WTC11 (cell line): Measurements from ENCODE around the gene RYR3. TPM values are rescaled to one million over a fixed set of nuclear protein-coding genes. Genes with fewer than 3 reads are reported as not detected.

Experiments
- ATAC-seq: fragments of 200-7000 bp; cut with Tn5 transposase; 2 replicates; pipeline ENCODE4 v1.10.0; 2021; ENCODE audit warnings: mild to moderate bottlenecking, moderate library complexity
- CTCF ChIA-PET: fragments of 300-600 bp; sonication (Branson Sonifier 250); formaldehyde crosslinking; loops from one replicate; lab custom pipeline; 2021; ENCODE audit warnings: antibody characterized with exemption; lab: Charles Lee
- POLR2A ChIA-PET: fragments of 350-600 bp; sonication (Branson Sonifier 250); formaldehyde crosslinking; loops from one replicate; lab custom pipeline; 2021; ENCODE audit warnings: antibody characterized with exemption; lab: Charles Lee
- DNase-seq: peaks from one replicate; pipeline ENCODE4 v3.0.0; 2021; ENCODE audit warnings: low spot score
- H3K27ac Mint-ChIP-seq: 2 replicates; pipeline ENCODE4 v1.8.0; 2021; ENCODE audit warnings: mixed read lengths
- H3K27me3 Mint-ChIP-seq: 2 replicates; pipeline ENCODE4 v1.8.0; 2021; ENCODE audit warnings: low read depth, mild to moderate bottlenecking, moderate library complexity, mixed read lengths
- H3K36me3 Mint-ChIP-seq: 2 replicates; pipeline ENCODE4 v1.8.0; 2021; ENCODE audit warnings: mixed read lengths
- H3K4me1 Mint-ChIP-seq: 2 replicates; pipeline ENCODE4 v1.8.0; 2022; ENCODE audit warnings: mixed read lengths
- H3K4me3 Mint-ChIP-seq: 2 replicates; pipeline ENCODE4 v1.8.0; 2021; ENCODE audit warnings: mild to moderate bottlenecking, moderate library complexity, mixed read lengths
- H3K9me3 Mint-ChIP-seq: 2 replicates; pipeline ENCODE4 v1.8.0; 2021; ENCODE audit warnings: mixed read lengths
- AR ChIP-seq: fragments of 250-450 bp; sonication (Bioruptor Pico); IDR thresholded peaks from 2 replicates; pipeline ENCODE4 v1.9.0; 2021; ENCODE audit warnings: mild to moderate bottlenecking
- CDX4 ChIP-seq: fragments of 250-450 bp; sonication (Bioruptor Pico); IDR thresholded peaks from 2 replicates; pipeline ENCODE4 v1.9.0; 2021; ENCODE audit warnings: moderate library complexity, mild to moderate bottlenecking, inconsistent platforms, borderline replicate concordance
- CREB1 ChIP-seq: sonication (generic); formaldehyde crosslinking; IDR thresholded peaks from 2 replicates; pipeline ENCODE4 v1.8.0; 2023; ENCODE audit warnings: mild to moderate bottlenecking, missing genetic modification reagents
- CREM ChIP-seq: sonication (generic); formaldehyde crosslinking; IDR thresholded peaks from 2 replicates; pipeline ENCODE4 v1.8.1; 2022; ENCODE audit warnings: mild to moderate bottlenecking, missing genetic modification reagents, moderate library complexity
- CTCF ChIP-seq: fragments of 200-600 bp; IDR thresholded peaks from 2 replicates; pipeline ENCODE4 v1.8.0; 2022; ENCODE audit warnings: antibody characterized with exemption
- E2F1 ChIP-seq: sonication (generic); formaldehyde crosslinking; IDR thresholded peaks from 2 replicates; pipeline ENCODE4 v1.8.0; 2022; ENCODE audit warnings: mild to moderate bottlenecking, missing genetic modification reagents
- EMX1 ChIP-seq: fragments of 250-450 bp; sonication (Bioruptor Pico); IDR thresholded peaks from 2 replicates; pipeline ENCODE4 v1.8.0; 2021; ENCODE audit warnings: mild to moderate bottlenecking
- GTF2I ChIP-seq: fragments of 250-450 bp; sonication (Bioruptor Pico); conservative IDR thresholded peaks from 2 replicates; pipeline ENCODE4 v1.4.0; 2021; ENCODE audit warnings: mild to moderate bottlenecking
- IRF2 ChIP-seq: sonication (generic); formaldehyde crosslinking; IDR thresholded peaks from 2 replicates; pipeline ENCODE4 v1.8.0; 2022; ENCODE audit warnings: low read depth, missing genetic modification reagents, borderline replicate concordance
- JUN ChIP-seq: sonication (generic); formaldehyde crosslinking; IDR thresholded peaks from 2 replicates; pipeline ENCODE4 v1.8.0; 2023; ENCODE audit warnings: mild to moderate bottlenecking, missing genetic modification reagents
- KAT7 ChIP-seq: sonication (generic); formaldehyde crosslinking; IDR thresholded peaks from 2 replicates; pipeline ENCODE4 v1.8.1; 2023; ENCODE audit warnings: missing genetic modification reagents, mild to moderate bottlenecking, borderline replicate concordance
- MAX ChIP-seq: sonication (generic); formaldehyde crosslinking; IDR thresholded peaks from 2 replicates; pipeline ENCODE4 v1.8.0; 2022; ENCODE audit warnings: mild to moderate bottlenecking, missing genetic modification reagents
- MXD4 ChIP-seq: fragments of 250-450 bp; sonication (Bioruptor Pico); IDR thresholded peaks from 2 replicates; pipeline ENCODE4 v1.8.0; 2021; ENCODE audit warnings: mild to moderate bottlenecking, moderate library complexity, borderline replicate concordance
- NFE2L1 ChIP-seq: sonication (generic); formaldehyde crosslinking; IDR thresholded peaks from 2 replicates; pipeline ENCODE4 v1.8.1; 2023; ENCODE audit warnings: missing genetic modification reagents
- PRRX2 ChIP-seq: fragments of 250-450 bp; sonication (Bioruptor Pico); IDR thresholded peaks from 2 replicates; pipeline ENCODE4 v1.8.0; 2021; ENCODE audit warnings: mild to moderate bottlenecking
- RELA ChIP-seq: sonication (generic); formaldehyde crosslinking; IDR thresholded peaks from 2 replicates; pipeline ENCODE4 v1.8.1; 2022; ENCODE audit warnings: missing genetic modification reagents, mild to moderate bottlenecking, borderline replicate concordance
- SOX15 ChIP-seq: fragments of 250-450 bp; sonication (Bioruptor Pico); IDR thresholded peaks from 2 replicates; pipeline ENCODE4 v1.9.0; 2021; ENCODE audit warnings: mild to moderate bottlenecking
- STAT6 ChIP-seq: sonication (generic); formaldehyde crosslinking; conservative IDR thresholded peaks from 2 replicates; pipeline ENCODE4 v1.8.1; 2023; ENCODE audit warnings: mild to moderate bottlenecking, low read depth, missing genetic modification reagents, moderate library complexity
- ZNF263 ChIP-seq: sonication (generic); formaldehyde crosslinking; IDR thresholded peaks from 2 replicates; pipeline ENCODE4 v1.8.1; 2022; ENCODE audit warnings: low read depth, mild to moderate bottlenecking, moderate library complexity, missing genetic modification reagents
- ZNF423 ChIP-seq: fragments of 250-450 bp; sonication (Bioruptor Pico); IDR thresholded peaks from 2 replicates; pipeline ENCODE4 v2.1.2; 2022; ENCODE audit warnings: mild to moderate bottlenecking, moderate library complexity
- total RNA-seq: library from RNA; stranded (reverse); gene quantifications from 3 replicates; pipeline ENCODE4 v1.2.3, GENCODE V29; 2021

Gene RYR3
- total RNA-seq, 1 experiment from 2014 or later: 1.4 TPM

GRCh38 chr15:33517944-33518343 is 207.2 kb downstream of the RYR3 start:
- no peaks in the 10 kb centered on the region for H3K36me3 Mint-ChIP-seq
- CTCF ChIA-PET: interaction anchor here (1.3 kb wide), 1 partner anchor 225 kb away, joined by 3 read pairs; no protein-coding TSS in a partner anchor
- no peak overlapping the region for H3K4me3 Mint-ChIP-seq
- DNase-seq: no peak
- no peak for ATAC-seq
- H3K27ac Mint-ChIP-seq: no peak overlapping the region
- POLR2A ChIA-PET: interaction anchor here (0.5 kb wide), 1 partner anchor 49 kb away, joined by 3 read pairs; no protein-coding TSS in a partner anchor
- H3K9me3 Mint-ChIP-seq: peaks cover 2% of the 10 kb centered on the region
- H3K4me1 Mint-ChIP-seq: no peaks in the 10 kb centered on the region
- TF ChIP-seq IRF2 (CRISPR knock-in tag): no peak
- H3K27me3 Mint-ChIP-seq: no peaks in the 10 kb centered on the region

GRCh38 chr15:33518421-33518820 is 207.7 kb downstream of the RYR3 start:
- DNase-seq (no peak), ATAC-seq (no peak)
- no peak overlapping the region for H3K4me3 Mint-ChIP-seq
- no peaks in the 10 kb centered on the region for H3K4me1 Mint-ChIP-seq
- no peaks in the 10 kb centered on the region for H3K27me3 Mint-ChIP-seq
- TF ChIP-seq CREB1 (no peak), SOX15 (CRISPR knock-in tag) (no peak), CTCF (no peak), CREM (CRISPR knock-in tag) (no peak), RELA (CRISPR knock-in tag) (no peak)
- peaks cover 2% of the 10 kb centered on the region; the same call in 1 of the 2 replicates for H3K36me3 Mint-ChIP-seq
- H3K9me3 Mint-ChIP-seq: peaks cover 6% of the 10 kb centered on the region
- no peak overlapping the region for H3K27ac Mint-ChIP-seq
- CTCF ChIA-PET: interaction anchor here (0.6 to 1.3 kb wide), 2 partner anchors 14 to 226 kb away, joined by 3 read pairs; no protein-coding TSS in a partner anchor
- POLR2A ChIA-PET: interaction anchor here (0.5 kb wide), 1 partner anchor 49 kb away, joined by 3 read pairs; no protein-coding TSS in a partner anchor

- no peak overlapping the region for H3K27ac Mint-ChIP-seq
- POLR2A ChIA-PET: no interaction called here
These were observed 213.5 kb downstream of the RYR3 start for GRCh38 chr15:33524274-33524673.

More at GRCh38 chr15:33524274-33524673, 213.5 kb downstream of the RYR3 start:
- no peak for DNase-seq
- CTCF ChIA-PET: no interaction called here
- H3K36me3 Mint-ChIP-seq: peaks cover 2% of the 10 kb centered on the region; the same call in 1 of the 2 replicates
- no peak overlapping the region for H3K4me3 Mint-ChIP-seq
- H3K27me3 Mint-ChIP-seq: no peaks in the 10 kb centered on the region
- H3K9me3 Mint-ChIP-seq: peaks cover 6% of the 10 kb centered on the region
- no peak for TF ChIP-seq AR
- no peak for TF ChIP-seq E2F1 (CRISPR knock-in tag)
- TF ChIP-seq ZNF423 (CRISPR knock-in tag): no peak
- TF ChIP-seq GTF2I (CRISPR knock-in tag): no peak
- no peak for TF ChIP-seq EMX1
- TF ChIP-seq ZNF263 (CRISPR knock-in tag): no peak
- no peak for TF ChIP-seq PRRX2 (CRISPR knock-in tag)
- no peak for TF ChIP-seq KAT7
- TF ChIP-seq CREM (CRISPR knock-in tag): no peak
- no peak for TF ChIP-seq MXD4 (CRISPR knock-in tag)
- TF ChIP-seq CDX4 (CRISPR knock-in tag): no peak
- TF ChIP-seq JUN (CRISPR knock-in tag): no peak
- TF ChIP-seq NFE2L1 (CRISPR knock-in tag): no peak
- TF ChIP-seq IRF2 (CRISPR knock-in tag): no peak
- no peak for TF ChIP-seq MAX (CRISPR knock-in tag)
- no peak for TF ChIP-seq STAT6 (CRISPR knock-in tag)
- ATAC-seq: no peak
- no peaks in the 10 kb centered on the region for H3K4me1 Mint-ChIP-seq
